IPS DF 4.7 (cell line): ENCODE data around the gene PAPPA.

Source experiments
- DNase-seq: peaks from one replicate; pipeline ENCODE4 v3.0.0-alpha.2; 2013; ENCODE audit warnings: low spot score; ENCODE audit errors: extremely low read depth

Gene PAPPA

DNA sequence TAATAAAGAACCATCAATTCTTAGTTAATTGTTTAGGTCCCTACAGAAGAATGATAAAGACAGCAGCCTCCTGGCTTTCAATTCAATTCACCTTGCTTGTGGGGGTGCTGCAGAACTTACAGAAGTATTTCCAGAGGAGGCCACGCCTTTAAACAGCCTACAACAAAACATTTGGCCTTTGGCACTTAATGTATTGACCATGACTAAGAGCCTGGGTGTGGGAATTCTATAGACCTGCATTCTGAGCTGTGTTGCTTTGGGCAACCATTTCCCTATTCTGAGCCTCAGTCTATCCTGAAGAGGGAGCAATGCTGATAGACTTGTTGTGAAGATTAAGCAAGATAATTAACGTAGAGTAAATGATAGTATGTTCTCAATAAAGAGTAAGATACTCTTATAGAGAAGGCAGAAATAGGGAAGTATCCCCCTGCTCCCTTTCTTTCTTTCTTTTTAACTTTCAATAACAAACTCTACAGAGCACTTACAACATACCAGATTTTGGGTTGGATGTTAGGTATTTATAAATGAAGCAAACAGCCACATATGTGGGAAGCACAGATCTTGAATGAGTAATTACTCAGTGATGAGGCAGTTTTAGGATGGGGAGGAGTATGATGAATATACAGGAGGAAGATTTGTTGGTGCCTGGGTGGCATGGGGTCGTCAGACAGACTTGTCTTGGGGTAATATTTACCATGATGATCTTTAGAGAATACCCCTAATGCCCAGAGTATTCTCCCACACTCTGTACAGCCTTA is 28.4 kb downstream of the PAPPA start:
- no peak for DNase-seq

DNA sequence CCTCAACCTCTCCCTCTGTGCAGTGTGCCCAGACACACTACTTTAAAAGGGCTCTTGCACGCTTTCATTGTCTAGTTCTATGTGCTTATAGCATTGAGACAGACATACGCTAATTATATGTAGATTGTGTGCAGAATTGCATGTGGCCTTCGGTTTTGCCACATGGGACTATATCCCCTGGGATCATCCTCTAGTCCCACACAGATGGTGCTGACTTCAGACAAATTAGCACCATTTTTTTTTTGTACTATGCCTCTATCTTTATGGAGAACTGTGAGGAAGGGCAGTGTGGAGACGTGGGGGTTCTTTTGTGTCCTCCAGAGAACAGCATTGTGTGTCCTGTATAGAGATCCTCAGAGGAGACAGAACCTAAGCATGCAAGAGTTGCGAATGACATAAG is 29.3 kb downstream of the PAPPA start:
- no peak for DNase-seq

- DNase-seq: no peak
Measured at GRCh38 chr9:116187570-116188170, 34.1 kb downstream of the PAPPA start.

- no peak for DNase-seq
Measured at GRCh38 chr9:116189683-116190082, 36.1 kb downstream of the PAPPA start.

GRCh38 chr9:116190637-116191396 is 37.2 kb downstream of the PAPPA start:
- no peak for DNase-seq

- no peak for DNase-seq
Measured at GRCh38 chr9:116191576-116192415, 38.2 kb downstream of the PAPPA start.

- DNase-seq: no peak
Measured at GRCh38 chr9:116193636-116194035, 40.0 kb downstream of the PAPPA start.

DNA sequence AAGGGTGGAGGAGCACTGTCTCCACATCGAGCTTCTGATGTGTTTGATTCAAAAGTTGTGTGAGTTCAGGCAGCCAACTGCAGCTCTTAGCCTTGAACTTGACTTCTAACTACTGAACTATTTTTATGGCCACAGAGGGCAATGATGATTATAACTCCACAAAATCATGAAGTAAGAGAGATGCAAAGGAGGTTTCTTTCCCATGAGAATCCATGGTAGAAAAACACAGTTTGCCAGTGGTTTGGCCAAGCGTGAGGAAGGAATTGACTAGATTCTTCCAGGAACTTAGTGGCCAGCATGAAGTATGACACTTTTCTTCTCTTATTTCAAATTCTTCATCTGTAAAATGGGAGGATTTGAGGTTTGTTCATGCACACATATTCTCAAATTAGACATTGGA is 43.2 kb downstream of the PAPPA start:
- no peak for DNase-seq

DNA sequence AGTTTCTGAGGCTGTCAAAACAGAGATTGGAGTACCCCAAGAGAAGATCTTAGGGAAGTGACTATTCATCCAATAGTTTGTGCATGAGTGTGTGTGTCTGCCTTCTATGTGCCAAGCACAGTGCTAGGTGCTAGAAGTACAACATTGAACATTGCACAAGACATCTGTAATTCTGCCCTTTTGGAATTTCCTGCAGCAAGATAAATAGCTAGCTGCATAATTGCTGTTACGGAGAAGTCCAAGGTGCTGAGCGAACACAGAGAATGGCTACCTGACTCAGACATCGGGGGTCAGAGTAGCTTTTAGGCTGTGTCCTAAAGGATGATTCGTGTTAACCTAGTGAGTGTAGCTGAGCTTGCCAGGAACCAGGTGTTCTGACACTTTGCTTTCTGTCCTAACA is 44.8 kb downstream of the PAPPA start:
- no peak for DNase-seq

DNA sequence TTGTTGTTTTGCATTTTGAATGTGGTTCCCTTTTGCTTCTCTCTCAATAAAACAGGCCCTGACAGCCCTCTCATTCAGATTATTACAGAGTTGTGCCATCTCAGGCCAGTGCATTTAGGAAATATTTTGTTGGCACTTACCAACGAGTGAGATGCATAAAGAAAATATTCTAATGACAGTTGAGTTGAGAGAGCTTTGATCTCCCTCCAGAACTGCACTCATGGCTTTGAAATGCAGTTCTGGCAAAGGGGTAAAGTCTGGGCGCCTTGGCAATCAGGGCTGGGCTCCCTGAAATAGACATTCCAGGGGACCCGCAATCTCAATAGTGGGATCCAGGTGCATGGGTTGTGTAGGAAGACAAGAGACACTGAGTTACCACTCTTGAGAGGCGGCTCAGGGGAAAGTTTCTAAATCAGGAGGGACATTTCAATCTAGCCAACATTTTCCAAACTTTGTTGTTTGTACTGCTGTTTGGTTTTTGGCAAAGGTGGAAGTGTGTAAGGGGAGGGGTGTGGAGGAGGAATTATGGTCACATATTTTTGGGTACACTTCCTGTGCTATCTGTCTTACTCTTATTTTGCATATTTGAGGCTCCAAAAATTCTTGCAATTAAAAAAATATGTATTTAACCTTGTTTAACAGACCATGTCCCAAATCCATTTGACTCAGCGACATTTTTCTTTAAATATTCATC is 48.8 kb downstream of the PAPPA start:
- DNase-seq: no peak

DNA sequence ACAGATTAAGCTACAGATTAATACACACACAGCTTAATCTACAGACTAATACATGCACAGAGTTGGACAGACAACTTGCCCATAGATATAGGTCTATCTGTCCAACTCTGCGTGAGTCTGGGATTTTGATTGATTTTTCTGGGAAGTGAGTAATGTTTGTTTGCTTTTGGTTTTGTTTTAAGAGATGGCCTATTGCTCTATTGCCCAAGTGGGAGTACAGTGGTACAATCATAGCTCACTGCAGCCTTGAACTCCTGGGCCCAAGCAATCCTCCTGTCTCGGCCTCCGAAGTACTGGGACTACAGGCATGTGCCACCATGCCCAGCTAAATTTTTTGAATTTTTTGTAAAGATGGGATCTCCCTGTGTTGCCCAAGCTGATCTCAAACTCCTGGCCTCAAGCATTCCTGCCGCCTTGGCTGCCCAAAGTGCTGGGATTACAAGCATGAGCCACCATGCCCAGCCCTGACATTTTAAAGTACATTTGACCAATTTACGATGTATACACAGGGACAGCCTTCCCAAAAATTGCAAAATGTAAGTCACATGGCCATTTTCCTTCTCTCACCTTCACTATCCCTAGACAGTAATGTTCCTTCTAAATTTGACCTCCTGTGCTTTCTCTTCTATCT is 50.8 kb downstream of the PAPPA start:
- no peak for DNase-seq

DNA sequence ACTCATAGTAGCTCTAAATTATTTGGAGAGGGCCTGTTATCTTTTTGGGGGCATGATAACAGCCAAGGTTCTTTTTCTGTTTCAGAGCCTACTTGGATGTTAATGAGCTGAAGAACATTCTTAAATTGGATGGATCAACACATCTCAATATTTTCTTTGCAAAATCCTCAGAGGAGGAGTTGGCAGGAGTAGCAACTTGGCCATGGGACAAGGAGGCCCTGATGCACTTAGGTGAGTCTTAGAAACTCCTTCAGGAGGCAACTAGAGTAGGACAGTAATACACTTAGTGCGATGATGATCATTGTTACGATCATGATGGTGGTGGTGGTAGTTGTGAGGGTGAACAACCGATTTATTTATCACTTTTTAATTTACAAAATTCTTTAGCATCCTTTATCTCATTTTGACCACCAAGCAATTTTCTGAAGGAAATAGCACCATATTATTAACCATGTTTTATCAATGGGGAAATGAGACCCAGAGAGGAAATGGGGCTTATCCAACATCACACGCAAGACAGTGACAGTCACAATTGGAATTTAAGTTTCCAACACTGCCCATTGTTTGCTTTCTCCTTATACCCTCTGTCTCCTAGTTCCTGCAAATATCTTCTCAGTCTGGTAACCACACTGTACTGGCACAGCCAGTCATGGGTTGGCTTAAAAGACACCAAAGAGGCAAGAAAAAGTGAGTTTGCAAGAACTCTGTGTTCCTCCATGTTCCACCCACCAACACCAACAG is 54.0 kb downstream of the PAPPA start:
- DNase-seq: no peak

DNA sequence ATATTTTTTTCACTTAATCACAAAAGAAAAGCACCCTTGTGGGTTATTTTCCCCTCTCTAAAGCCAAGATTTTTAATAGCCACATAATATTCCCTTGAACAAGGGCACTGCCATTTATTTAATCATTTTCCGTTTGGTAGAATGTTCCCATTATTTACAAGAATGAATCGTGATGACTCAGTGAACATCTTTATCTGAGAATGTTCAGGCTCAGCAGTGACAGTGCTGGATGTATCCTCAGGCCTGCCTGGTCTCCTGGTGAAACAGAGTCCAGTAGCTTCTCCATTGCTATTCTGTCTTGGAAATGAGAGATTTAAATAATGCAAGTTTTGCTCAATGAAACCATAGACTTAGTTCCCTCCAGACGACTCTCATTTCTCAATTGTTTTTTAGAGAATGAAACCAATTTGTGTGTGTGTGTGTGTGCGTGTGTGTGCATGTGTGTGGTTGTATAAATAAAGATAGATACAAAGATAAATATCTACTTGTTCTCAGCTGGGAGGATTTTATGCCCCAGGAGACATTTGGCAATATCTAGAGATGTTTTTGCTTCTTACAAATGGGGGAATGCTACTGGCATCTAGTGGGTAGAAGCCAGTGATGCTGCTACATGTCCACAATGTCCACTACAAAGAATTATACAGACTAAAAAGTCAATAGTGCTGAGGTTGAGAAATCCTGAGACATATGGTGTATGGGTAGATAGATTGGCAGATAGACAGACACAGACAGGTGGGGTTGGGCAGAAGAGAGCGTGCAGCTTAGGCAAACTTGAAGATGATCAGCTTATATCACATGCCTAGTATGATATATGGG is 55.0 kb downstream of the PAPPA start:
- DNase-seq: no peak

- no peak for DNase-seq
Measured at GRCh38 chr9:116209414-116210116, 56.0 kb downstream of the PAPPA start.

- DNase-seq: no peak
Measured at GRCh38 chr9:116212986-116213692, 59.5 kb downstream of the PAPPA start.

DNA sequence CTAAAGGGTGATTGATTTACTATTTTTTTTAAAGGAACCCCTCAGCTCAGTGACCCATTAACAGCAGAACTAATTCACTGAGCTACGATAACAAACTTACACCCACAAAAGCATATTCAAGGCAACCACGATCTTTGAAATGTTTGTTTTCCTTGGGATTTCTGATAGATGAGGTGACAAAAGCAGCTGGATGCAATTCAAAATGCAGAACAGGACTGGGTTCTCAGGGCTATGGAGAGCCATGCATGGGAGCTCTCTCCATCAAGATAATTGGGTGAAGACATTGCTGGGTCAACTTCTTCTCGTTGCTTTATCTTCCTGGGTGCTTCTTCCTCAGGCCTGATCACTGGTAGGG is 60.1 kb downstream of the PAPPA start:
- no peak for DNase-seq

DNA sequence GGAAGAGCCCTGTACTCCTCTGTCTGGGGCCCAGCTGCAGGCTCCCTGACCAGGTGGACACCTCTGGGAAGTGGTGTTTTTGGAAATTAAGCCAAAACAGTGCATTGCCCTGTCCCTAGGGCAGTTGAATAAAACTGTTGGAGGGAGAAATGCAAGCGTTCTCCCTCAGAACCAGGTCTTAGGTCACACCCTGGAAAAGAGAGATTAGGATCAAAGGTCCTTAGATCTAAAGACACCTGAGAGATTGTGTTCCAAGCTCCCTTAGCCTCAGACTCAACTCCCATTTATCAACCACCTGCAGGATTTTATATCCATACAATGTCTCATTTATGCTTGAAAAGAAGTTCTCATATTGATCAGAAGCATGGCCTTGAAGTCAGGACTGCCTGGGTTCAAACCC is 64.8 kb downstream of the PAPPA start:
- no peak for DNase-seq

- DNase-seq: no peak
Measured at GRCh38 chr9:116219686-116220085, 66.1 kb downstream of the PAPPA start.
